K562 (cell line): ENCODE data around the gene AFF3. TPM values are rescaled to one million over a fixed set of nuclear protein-coding genes. Genes with fewer than 3 reads are reported as not detected.

Experiments
- ATAC-seq: fragments of 200-7000 bp; cut with Tn5 transposase; 3 replicates; pipeline ENCODE4 v1.9.1; 2020; ENCODE audit warnings: moderate library complexity
- BruUV-seq: library from RNA; stranded (reverse); fragments of 400-500 nt; replicated peaks from 2 replicates; lab custom pipeline; 2021; lab: Mats Ljungman, UMichigan
- CTCF ChIA-PET: fragments of 300-600 bp; formaldehyde crosslinking; extraction: SDS; loops from one replicate; lab custom pipeline; 2021; ENCODE audit warnings: low intra/inter-chr PET ratio; lab: Yijun Ruan, JAX
- POLR2A ChIA-PET: fragments of 300-600, 350-650 bp; sonication (Branson Sonifier 250); formaldehyde crosslinking; extraction: SDS; loops from one replicate; lab custom pipeline; 2021; ENCODE audit warnings: antibody characterized with exemption, inconsistent platforms; lab: Yijun Ruan, JAX
- DNase-seq, 4 experiments: peaks; one replicate each; pipeline versions ENCODE4 v3.0.0 to v3.0.0-alpha.2; 2011 to 2018; ENCODE audit warnings: low spot score in 3 of 4, mixed read lengths in 3 of 4; ENCODE audit errors: extremely low read depth in 1 of 4
- FAIRE-seq: peaks from 2 replicates; lab custom pipeline; 2011; peaks lifted over from hg19 to GRCh38; lab: Jason Lieb, UNC
- H2AFZ ChIP-seq: 2 replicates; pipeline ENCODE4 v1.6.0; 2011; ENCODE audit warnings: low read depth, low read length, control low read depth, inconsistent platforms
- H3K27ac ChIP-seq: fragments of 200-600 bp; 3 replicates; pipeline ENCODE4 v1.8.0; 2011; ENCODE audit warnings: low read depth, mild to moderate bottlenecking, control low read depth, inconsistent platforms, low read length, moderate library complexity, mixed read lengths; ENCODE audit errors: extremely low read depth
- H3K27me3 ChIP-seq, 2 experiments: fragments of 300-600 bp in 1 of 2; 2 replicates in 1 of 2; 3 replicates in 1 of 2; pipeline versions ENCODE4 v1.6.0 to v1.8.0; 2011; ENCODE audit warnings: inconsistent platforms in 2 of 2, low read length in 2 of 2, mild to moderate bottlenecking in 1 of 2, mixed read lengths in 1 of 2, moderate library complexity in 1 of 2; ENCODE audit not compliant: control insufficient read depth in 2 of 2, insufficient read depth in 2 of 2
- H3K36me3 ChIP-seq: fragments of 300-600 bp; 3 replicates; pipeline ENCODE4 v1.8.0; 2011; ENCODE audit warnings: mild to moderate bottlenecking, low read length, inconsistent platforms; ENCODE audit not compliant: control insufficient read depth, insufficient read depth
- H3K4me1 ChIP-seq, 2 experiments: fragments of 200-600 bp in 1 of 2; replicated peaks in 1 of 2; 2 replicates in 1 of 2; 3 replicates in 1 of 2; pipeline versions ENCODE4 v1.5.1 to v1.8.0; 2011; ENCODE audit warnings: inconsistent platforms in 2 of 2, low read length in 2 of 2, mild to moderate bottlenecking in 1 of 2, mixed read lengths in 1 of 2, moderate library complexity in 1 of 2; ENCODE audit not compliant: control insufficient read depth in 2 of 2, insufficient read depth in 2 of 2
- H3K4me2 ChIP-seq: 2 replicates; pipeline ENCODE4 v1.6.1; 2011; ENCODE audit warnings: low read length, control low read depth, inconsistent platforms, mixed read lengths; ENCODE audit not compliant: insufficient read depth
- H3K4me3 ChIP-seq: fragments of 200-600 bp; sonication (generic), shearing (Covaris generic); 2 replicates; pipeline ENCODE4 v1.5.1; 2016; ENCODE audit warnings: control low read depth, inconsistent platforms
- H3K79me2 ChIP-seq: fragments of 200-600 bp; 3 replicates; pipeline ENCODE4 v1.8.0; 2011; ENCODE audit warnings: low read length, inconsistent platforms; ENCODE audit not compliant: control insufficient read depth, insufficient read depth
- H3K9ac ChIP-seq, 2 experiments: 2 replicates each; pipeline versions ENCODE4 v1.6.0 to v1.6.1; 2011; ENCODE audit warnings: low read depth in 2 of 2, low read length in 2 of 2, control low read depth in 1 of 2, inconsistent platforms in 1 of 2, mild to moderate bottlenecking in 1 of 2, mixed read lengths in 1 of 2; ENCODE audit not compliant: insufficient read depth in 1 of 2
- H3K9me1 ChIP-seq: one replicate; pipeline ENCODE4 v1.6.0; 2011; ENCODE audit warnings: inconsistent platforms, mild to moderate bottlenecking, low read length, moderate library complexity; ENCODE audit not compliant: control insufficient read depth, insufficient read depth
- H3K9me3 ChIP-seq: replicated peaks from 2 replicates; pipeline ENCODE4 v1.5.1; 2011; ENCODE audit warnings: low read depth, low read length, inconsistent platforms; ENCODE audit not compliant: control insufficient read depth, insufficient read depth
- H4K20me1 ChIP-seq: replicated peaks from 2 replicates; pipeline ENCODE4 v1.6.1; 2011; ENCODE audit warnings: low read length, inconsistent platforms, mixed read lengths; ENCODE audit not compliant: control insufficient read depth, insufficient read depth
- HDAC1 ChIP-seq, 2 experiments: fragments of 450-650 bp; IDR thresholded peaks; 2 replicates each; pipeline ENCODE4 v1.6.1; 2016 to 2017; ENCODE audit warnings: inconsistent platforms in 1 of 2, mild to moderate bottlenecking in 1 of 2, moderate library complexity in 1 of 2
- MAFG ChIP-seq: fragments of 450-650 bp; conservative IDR thresholded peaks from 2 replicates; pipeline ENCODE4 v1.6.1; 2016; ENCODE audit warnings: missing genetic modification characterization, missing compliant biosample characterization
- NFE2 ChIP-seq: IDR thresholded peaks from 2 replicates; pipeline ENCODE4 v1.6.1; 2014; ENCODE audit warnings: antibody characterized with exemption, low read depth
- ZNF316 ChIP-seq: fragments of 450-650 bp; IDR thresholded peaks from 2 replicates; pipeline ENCODE4 v1.6.1; 2016
- WGBS: fragments of 100-300 bp; shearing (Covaris generic); methylation state at CpG from one replicate; pipeline ENCODE4 v1.1.6; 2016; ENCODE audit warnings: low coverage, mixed read lengths; ENCODE audit not compliant: insufficient coverage; ENCODE audit errors: missing lambda C conversion rate; 5-methylcytosine and 5-hydroxymethylcytosine counted together
- in situ Hi-C: fragments of 300-500 bp; cut with MboI; formaldehyde crosslinking; loops from 4 replicates; pipeline ENCODE4 v1.15.0; 2018; ENCODE audit warnings: inconsistent platforms, mixed read lengths
- intact Hi-C: fragments of 100-400 bp; cut with micrococcal nuclease; formaldehyde crosslinking; loops from 2 replicates; pipeline ENCODE4 v1.14.2; 2022
- polyA plus RNA-seq, 8 experiments: library from polyadenylated mRNA; depleted of rRNA in 4 of 8; stranded (reverse) in 5 of 8; unstranded in 3 of 8; fragments of >200 nt; fragmentation: Nextera tagmentation in 2 of 8; fragmentation: Illumina TruSeq in 1 of 8; extraction: Ambion mirVana in 2 of 8; extraction: Trizol in 1 of 8; gene quantifications; 2 replicates each; pipeline versions ENCODE4 v1.2.1 to v1.2.3, GENCODE V29; 2011 to 2014; ENCODE audit warnings: inconsistent platforms in 1 of 8, missing spikeins in 1 of 8
- total RNA-seq, 7 experiments: library from RNA; depleted of rRNA in 6 of 7; stranded (reverse); fragments of >200 nt in 6 of 7; fragmentation: Illumina TruSeq in 2 of 7; extraction: Trizol in 2 of 7; gene quantifications; 2 replicates each; pipeline versions ENCODE4 v1.2.1 to v1.2.3, GENCODE V29; 2011 to 2021; ENCODE audit warnings: low replicate concordance in 1 of 7

Gene AFF3
- total and polyA plus RNA-seq, 9 of the 15 experiments (the other 6 are each of a cell fraction or from before 2014, with no cell fraction given), result 0.02 to 0.11 TPM; not detected in 7

- no peaks in the 10 kb centered on the region for H3K36me3 ChIP-seq
- H3K4me1 ChIP-seq, result peaks cover 7 to 15% of the 10 kb centered on the region in 2 experiments
- intact Hi-C loops, result no loop called here
- no peak overlapping the region for H3K9ac ChIP-seq
- in situ Hi-C loops, result no loop called here
- no peaks in the 10 kb centered on the region; a peak in 1 of 5 replicates for H3K27me3 ChIP-seq
- H4K20me1 ChIP-seq, result no peaks in the 10 kb centered on the region
- no peak overlapping the region for H3K4me2 ChIP-seq
- no peaks in the 10 kb centered on the region for H3K9me1 ChIP-seq
- no peak overlapping the region for H2AFZ ChIP-seq
- WGBS, result 25% methylated on average over 8 of the region's 8 CpGs
- BruUV-seq, result no TSS peak
- TF ChIP-seq MAFG (tag) (0 out of 2 replicates have a peak, but pooled peaks have one; percentile 5), ZNF316 (0 out of 2 replicates have a peak, but pooled peaks have one; percentile 16), HDAC1 (IDR thresholded peaks at IDR 0.05) (no peak), NFE2 (peak; percentile 64)
- H3K9me3 ChIP-seq, result peaks cover 1% of the 10 kb centered on the region; the same call in 1 of the 2 replicates
- no peaks in the 10 kb centered on the region for H3K79me2 ChIP-seq
- no peak overlapping the region for H3K4me3 ChIP-seq
- DNase-seq (no peak), FAIRE-seq (no peak), ATAC-seq (no peak)
- ChIA-PET POLR2A (interaction anchor here (0.6 to 0.7 kb wide), 2 partner anchors 10 to 211 kb away, joined by 3 read pairs; no protein-coding TSS in a partner anchor), CTCF (no interaction called here)
- no peak overlapping the region for H3K27ac ChIP-seq
Observed at GRCh38 chr2:99776906-99777646, 365.3 kb downstream of the AFF3 start.
